ENCODE results near the gene IQSEC1.

Gene IQSEC1

DNA sequence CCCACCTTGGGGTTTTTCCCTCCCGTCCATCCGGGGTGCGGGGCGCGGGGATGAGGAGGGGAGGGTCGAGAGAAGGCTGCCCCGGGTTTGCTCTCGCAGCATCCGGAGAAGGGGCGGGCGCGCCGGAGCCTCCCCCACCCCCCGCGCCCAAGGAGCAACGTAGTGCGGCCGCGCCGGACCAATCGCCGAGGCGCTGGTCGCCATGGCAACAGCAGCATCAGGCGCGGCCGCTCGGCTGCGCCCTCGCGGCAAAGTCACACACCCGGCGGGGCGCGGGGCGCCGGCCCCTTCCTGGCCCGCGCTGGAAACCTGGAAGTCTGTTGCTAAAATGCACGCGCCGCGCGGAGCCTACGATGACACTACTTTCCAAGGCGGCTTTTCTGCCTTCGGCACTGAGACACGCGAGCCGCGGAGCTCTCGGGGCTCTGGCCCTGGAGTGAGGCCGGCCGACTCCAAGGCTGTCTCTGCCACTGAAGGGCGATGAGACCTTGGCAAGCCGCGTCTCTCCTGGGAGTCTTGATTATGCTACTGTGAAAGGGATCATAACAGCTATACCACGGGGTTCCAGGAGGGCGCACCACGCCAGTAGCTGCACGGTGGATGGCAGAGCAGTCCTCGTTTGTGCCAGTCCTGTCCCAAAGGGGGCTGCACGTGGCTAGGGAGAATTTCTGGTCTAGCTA lies at the start of gene IQSEC1:
Gene IQSEC1, minus strand, starts transcription at position 104 of the 680 bp plus-strand sequence. CDS start 415 bp downstream, outside the sequence.
- DNase-seq: peak; percentile 77

DNA sequence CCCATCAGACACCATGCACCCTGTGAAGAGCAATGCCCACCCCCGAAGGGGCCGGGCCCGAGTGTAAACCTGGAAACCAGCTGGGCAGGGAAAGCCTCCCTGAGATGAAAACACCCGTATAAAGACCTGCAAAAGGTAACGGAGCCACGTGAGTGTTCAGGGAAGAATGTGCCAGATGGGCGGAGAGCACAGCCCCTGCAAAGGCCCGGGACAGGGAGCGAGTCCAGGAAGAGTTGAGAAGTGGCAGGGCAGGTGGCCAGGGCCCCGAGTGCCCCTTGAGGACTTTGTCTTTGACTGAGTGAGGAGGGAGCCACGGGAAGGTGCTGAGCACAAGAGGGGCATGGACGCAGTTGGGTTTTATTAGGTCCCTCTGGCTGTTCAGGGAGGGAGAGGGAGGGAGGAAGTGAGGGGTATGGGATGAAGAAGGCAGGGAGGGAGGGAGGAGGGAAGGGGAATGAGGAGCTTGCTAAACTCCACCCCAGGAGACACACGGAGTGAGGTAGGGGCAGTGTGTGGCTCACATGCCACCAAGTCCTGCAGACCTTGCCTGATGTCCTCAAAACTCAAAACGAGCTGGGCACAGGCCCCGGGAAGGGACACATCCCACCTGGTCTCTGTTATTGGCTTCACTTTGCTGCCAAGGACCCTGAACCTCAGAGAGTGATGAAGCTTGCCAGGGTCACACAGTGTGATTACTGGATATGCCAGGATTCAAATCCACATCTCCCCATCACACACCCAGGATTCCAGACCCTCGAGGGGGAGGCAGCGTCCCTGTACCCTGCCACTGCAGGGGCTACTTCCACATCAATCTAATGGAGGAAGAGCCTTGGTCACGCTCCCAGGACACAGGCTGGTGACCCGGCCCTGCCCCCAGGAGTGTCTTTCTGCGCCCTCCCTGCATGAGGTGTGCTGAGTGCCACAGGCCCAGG lies 49.1 kb upstream of the IQSEC1 start:
- DNase-seq: no peak

DNA sequence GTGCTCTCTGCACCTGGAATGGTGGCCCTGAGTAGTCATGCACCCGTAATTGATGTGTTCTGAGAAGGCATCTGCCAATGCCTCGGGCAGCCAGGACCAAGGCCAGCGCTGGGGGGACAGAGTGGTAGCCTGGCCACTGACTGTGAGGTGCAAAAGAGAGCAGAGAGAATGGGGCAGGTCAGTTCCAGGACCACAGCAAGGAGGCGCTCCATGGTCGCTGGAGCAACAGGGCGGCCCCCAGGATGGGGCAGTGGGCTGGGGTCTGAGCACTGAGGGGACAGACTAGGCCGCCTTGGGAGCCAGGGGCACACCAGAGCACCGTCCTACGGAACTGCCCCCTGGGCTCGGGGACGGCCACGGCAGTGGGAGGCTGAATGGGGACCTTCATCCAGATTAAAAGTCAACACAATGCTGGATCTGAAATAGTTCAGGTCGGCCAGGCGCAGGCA lies 48.3 kb upstream of the IQSEC1 start:
- peak; percentile 19 for DNase-seq

DNA sequence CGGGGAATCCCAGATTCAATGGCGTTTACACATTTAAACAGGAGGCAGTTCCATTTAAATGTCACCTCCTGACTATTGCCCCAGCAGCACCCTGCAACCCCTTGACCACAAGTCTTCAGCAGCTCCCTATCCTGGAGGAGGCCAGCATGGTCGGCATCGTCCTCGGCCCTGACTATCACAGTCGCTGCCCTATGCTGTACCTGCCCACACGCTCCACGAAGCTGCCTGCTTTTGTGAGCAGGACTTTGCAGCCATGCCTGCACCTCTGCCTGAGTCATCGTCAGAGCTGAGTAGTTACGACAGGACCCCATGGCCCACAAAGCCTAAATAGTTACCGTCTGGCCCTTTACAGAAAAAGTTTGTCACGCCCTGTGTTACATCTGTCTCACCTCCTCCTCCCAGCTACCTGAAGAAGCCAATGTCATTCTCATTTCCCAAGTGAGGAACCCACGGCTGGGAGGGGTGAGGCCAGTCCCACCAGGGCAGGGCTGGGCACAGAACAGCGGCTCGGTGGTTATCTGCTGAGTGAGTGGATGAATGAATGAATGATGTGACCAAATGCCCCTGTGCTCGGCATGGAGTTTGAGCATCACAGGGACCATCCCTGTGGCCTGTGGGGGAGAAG lies 47.8 kb upstream of the IQSEC1 start:
- DNase-seq: no peak

DNA sequence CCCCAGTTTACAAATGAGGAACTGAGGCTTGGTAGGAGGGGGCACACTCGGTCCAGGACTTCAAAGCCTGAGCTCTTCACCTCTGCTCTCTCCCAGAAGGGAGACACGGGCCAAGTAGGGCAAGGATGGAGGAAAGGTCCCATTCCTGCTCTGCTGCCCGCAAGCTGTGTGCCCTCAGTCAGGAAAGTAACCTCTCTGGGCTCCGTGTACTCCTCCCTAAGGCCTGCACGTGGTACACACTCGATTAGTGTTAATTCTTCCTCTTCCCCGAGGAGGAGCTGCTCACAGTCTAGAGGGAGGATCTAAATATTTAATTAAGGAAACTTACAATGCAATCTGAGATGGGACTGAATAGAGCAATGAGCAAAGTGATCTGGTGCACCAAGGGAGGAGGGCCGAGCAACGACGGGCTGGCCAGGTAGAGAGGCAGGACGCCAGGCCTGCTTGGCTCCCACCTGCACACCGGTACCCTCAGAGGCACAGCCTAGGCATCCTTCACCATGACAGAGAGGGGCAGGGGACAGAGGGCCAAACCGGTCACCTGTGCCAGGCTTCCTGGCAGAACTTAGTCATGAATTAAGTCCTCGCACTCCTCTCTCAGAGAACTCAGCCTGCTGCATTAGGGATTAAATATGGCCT lies 47.2 kb upstream of the IQSEC1 start:
- peak; percentile 28 for DNase-seq

DNA sequence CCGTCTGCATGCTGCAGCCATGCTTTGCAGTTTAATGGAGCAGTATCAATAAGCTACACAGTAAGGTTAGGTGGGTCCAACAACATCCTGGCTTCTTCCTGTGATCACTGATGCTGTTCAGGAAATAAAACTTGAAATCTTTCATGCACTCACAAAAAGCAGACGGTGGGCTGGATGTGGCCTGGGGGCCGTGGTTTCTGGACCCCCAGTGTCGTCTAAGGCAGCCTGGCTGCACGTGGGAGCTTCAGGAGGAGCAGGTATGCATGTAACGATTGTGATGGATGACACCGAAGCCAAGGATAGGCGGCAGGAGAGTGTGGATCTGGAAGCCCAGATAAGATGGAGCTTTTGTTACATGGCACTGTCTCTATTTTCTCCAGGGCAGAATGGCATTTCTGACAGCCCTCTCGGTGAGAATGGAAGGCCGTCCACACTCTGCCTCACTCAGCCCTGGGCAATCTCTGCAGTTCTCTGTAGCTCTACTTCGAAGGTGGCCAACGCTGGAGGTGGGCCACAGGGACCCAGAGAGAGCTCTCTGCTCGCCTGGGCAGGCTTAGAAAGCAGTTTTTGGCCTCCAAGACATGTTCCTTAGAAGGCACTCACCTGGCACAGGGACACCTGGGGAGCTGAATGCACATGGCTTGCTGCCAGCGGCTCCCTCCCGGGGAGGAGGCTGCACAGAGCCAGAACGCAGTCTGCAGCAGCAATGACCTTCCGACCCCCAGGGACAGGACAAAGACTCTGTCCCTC lies 46.4 kb upstream of the IQSEC1 start:
- peak; percentile 30 for DNase-seq

DNA sequence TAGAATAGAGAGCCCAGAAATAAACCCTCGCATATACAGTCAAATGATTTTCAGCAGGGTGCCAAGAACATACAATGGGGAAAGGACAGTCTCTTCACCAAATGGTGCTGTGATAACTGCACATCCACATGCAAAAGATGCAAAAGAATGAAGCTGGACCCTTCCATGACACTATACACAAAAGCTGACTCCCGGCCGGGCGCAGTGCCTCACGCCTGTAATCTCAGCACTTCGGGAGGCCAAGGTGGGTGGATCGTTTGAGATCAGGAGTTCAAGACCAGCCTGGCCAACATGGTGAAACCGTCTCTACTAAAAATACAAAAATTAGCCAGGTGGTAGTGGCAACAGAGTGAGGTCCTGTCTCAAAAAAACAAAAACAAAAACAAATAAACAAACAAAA lies 43.2 kb upstream of the IQSEC1 start:
- peak; percentile 6 for DNase-seq

DNA sequence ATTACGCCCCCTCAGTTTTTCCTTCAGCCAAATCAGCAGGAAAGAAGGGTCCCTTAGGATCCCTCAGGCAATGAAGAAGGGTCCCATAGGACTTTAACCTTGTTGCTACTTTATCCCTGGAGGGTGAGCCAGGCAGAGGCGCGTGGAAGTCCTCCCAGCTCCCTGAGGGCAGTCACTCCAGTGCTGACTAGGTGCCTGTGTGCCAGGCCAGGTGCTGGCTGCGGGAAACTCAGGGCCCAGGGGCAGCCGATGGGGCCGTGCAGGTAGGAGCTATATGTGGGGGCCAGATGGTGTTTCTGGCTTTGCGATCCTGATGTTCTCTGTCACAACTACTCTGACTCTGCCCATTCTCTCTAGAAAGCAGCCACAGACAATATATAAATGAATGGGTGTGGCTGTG lies 42.8 kb upstream of the IQSEC1 start:
- DNase-seq: peak; percentile 30

DNA sequence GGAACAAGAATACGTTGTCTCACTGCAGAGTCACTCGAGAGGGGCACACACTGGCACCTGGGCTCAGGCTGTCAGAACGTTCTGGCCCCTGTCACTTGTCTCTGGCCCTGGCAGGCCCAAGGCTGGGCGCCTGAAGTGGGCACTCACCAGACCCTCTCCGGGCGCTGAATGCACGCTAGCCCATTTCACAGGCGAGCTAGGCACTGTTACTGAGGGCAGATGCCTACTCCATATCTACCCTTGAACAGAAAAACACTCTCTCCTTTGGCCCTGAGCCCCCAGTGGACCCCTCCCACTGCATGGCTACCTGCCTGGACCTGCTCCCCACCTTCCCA lies 42.3 kb upstream of the IQSEC1 start:
- DNase-seq: peak; percentile 23

DNA sequence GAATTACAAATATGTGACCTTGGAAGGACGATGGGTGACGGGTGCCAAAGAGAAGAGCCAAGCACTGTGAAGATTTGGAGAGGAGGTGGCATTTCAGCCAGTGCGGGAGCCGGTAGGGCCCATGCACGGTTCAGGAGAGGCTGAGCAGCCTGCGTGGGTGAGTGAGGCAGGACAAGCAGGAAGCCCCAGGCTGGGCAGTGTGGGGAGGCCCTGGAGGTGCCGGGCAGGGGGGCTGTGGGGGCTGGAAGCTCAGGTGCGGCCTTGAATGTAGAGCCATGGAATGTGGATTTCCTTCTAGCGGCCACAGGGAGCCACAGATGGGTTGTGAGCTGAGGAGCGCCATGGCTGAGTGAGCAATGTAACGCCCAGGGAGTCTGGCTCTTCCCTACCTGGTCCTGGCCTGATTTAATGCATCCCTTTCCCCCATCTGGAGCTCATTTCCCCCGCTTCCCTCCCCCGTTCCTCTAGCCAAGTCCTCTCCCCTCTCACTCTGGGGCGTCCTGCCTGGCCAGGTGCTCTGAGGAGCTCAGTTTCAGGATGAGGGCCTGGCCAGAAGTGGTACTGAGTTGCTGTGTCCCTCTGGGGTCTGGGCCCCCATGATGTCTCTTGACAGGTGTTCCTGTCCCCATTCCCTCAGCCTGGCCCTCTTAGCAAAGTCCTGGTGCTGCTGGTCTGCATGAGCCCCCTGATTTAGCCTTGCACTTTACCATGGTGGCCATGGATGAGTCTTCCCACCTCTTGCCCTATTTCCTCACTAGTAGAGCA lies 41.8 kb upstream of the IQSEC1 start:
- peak; percentile 35 for DNase-seq

DNA sequence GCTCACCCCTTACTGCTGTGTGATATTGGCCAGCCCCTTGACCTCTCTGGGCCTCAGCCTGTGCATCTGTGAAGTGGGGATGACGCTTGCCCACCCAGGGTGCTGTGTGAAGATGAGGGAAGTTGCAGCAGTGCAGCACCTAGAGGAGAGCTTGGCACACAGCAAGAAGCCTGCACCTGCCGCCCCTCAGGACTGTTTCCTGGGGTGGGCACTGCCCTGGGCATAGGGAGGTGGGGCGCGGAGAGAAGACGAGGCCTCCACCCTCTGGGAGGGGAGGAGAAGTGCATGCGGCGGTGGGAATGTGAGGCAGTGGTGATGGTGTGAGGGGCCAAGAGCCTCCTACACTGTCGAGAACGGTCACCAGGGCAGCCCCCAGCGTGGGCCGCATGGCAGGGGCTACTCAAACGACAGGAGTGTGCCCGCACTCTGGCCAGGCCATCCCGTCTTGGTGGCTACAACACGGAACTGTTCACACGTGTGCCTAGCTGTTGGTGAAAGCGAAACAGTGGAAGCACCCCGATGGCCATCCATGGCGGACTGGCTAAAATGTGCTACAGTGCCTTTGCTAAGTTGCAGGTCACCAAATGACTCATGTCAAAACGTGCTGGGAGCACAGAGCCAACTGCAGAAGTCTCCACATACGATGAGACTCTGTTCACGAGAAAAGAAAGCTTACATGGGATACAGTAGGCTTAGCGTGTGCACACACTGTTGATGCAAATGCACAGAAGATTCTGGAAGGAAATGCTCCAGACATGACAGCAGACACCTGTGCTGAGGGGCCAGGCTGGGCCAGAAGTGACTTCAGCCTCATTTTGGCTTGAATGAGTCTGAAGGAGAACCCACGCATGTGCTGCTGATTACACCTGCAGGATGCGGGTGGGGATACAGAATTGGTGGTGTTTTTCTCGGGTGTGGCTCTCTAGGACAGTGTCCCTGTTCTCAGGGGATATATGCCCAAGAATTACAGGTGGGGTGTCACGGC lies 40.4 kb upstream of the IQSEC1 start:
- DNase-seq: peak; percentile 36

DNA sequence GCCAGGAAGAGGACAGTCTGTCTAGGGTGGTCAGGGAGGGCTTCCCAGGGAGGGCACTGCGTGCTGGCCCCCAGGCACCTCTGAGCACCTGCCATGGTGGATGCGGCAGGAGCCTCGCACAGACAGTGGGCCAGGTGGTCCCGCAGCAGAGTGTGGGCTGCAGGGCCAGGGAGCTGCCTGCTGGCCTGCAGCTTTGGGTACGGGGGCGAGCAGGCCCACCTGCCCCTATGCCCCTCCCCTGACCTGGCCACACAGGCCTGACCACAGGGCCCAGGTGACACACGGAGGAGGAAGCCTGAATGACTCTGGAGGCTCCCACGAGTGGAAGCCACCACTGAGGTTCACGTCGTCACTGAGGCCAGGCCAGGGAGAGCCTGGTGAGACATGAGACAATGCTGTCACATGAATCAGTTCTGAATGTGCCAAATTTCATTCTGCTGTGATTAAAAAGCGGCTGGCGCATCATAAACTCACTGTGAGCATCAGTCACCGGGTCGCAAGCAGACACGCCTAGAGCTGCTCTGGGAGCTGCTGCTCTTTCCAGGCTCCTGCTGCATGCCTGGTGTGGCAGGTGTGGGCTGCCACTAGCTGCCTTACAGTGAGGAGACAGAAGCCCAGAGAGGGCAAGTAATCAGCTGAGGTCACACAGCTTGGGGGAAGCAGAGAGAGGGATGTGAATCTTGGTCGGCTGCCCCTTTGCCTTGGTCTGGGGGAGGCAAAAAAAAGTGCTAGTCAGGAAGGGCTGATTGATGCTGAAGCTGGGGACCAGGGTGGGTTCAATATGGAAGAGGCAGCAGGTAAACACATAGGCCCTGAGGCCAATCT lies 39.5 kb upstream of the IQSEC1 start:
- DNase-seq: peak; percentile 2

DNA sequence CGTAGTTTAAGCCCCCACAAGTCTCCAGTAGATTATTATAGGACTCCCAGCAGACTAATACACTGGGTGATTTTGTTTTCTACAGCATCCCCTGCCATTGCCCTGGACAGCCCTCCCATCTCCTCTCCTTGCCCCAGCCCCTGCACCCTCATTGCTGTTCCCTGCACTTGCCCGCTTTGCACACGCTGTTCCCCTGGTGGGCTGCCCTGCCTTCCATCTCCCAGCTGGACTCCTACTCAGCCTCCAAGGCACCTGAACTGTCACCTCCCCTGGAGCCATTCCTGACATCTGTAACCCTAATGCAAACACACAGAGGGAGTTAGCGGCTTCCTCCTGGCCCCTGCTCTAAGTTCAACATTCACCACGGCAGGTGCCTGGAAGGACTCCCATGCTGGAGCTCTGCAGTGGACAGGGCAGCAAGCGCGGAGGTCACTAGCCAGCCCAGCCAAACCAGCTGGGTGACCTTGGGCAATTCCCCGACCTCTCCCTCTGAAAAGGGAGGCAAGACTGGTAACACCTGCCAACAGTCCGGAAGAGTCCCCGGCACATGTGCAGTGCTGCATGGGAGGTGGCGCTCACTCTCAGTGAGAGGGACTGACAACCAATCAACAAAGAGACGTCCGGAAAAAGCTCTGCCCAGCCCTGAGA lies 38.8 kb upstream of the IQSEC1 start:
- DNase-seq: peak; percentile 20

DNA sequence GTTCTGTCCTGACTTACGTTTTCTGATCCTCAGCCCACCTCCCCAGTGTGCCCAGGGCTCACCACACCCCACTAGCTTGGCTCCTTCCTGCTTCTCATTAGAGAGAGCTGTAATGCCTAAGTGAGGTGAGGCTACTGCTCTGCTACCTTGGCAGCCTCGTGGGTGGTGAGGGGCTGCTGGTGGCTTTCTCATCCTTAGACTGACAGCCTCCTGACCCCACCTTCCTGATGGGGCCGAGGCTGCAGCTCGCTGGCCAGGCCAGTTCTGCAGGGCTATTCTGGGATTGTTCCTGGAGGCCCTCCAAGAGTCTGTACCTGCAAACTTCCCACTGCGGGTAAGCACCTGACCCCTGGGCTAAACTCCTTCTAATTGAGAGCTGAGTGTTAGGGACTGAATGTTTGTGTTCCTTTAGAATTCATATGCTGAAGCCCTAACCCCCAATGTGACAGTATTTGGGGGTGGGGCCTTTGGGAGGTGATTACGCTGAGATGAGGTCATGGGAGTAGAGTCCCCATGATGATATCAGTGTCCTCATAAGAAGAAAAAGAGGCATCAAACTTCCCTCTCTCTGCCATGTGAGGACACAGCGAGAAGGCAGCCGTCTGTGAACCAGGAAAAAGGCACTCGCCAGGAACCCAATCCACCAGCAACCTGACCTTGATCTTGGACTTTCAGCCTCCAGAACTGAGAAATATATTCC lies 38.1 kb upstream of the IQSEC1 start:
- peak; percentile 28 for DNase-seq

DNA sequence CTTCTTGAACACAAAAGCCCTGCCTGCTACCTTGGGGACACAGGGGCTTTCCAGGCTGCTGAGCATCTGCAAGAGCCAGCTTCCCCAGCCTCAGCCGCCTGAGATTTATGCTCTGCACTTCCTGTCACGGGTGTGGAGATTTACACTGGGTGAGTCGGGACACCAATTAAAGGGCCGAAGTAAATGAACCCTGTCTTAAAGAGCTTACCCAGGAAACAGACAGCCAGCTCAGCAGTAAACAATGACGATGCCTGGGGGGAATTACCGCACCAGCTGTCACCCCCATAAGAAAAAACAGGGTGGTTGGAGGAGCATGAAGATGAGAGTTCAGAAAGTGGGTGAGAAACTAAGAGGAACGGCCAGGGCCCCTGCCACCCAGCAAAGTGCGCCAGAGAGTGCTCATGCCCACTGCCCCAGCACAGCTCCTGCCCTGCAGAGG lies 37.5 kb upstream of the IQSEC1 start:
- peak; percentile 19 for DNase-seq

DNA sequence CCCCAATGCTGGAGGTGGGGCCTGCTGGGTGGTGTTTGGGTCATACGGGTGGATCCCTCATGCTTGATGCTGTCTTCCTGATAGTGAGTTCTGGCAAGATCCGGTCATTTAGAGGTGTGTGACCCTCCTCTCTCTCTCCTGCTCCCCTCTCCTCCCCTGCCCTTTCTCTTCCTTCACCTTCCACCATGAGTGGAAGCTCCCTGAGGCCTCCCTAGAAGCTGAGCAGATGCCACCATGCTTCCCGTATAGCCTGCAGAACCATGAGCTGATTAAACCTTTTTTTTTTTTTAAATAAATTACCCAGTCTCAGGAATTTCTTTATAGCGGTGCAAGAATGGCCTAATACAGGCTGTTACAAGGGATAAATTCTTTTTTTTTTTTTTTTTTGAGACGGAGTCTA lies 36.3 kb upstream of the IQSEC1 start:
- DNase-seq: no peak

DNA sequence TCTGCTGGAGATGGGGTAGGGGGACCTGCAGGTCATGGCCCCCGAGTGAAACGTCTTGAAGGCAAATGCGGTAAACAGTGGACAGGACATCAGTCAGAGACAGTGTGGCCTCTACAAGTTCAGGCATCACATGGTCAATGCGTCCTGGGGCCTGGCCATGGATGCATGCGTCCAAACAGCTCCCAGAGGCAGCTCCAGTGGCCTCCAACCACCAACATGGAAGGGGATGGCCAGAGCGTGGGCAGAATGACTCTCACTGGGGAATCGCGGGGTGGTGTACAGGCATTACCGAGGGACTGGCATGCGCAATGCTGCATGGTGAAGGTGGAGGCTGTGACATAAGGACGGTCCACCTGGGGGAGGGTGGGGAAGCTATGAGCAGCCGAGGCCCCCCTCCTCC lies 35.6 kb upstream of the IQSEC1 start:
- peak; percentile 3 for DNase-seq

DNA sequence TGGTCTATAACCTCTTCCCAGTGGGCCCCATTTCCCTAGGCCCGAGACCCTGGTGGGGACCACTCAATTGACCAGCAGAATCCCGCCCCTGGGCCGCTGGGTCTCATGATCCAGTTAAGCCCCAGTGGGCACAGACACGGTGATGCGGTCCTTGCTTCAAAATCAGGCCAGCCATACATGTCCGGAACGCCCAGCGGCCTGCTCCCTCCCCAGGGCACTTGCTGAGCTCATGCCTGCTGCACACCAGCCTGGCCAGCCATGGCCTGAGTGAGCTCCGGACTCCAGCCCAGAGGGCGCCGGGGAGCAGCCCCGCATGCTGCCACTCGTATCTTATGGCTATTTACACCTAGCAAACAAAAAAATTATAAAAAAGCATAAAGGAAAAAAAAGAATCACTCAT lies 34.4 kb upstream of the IQSEC1 start:
- peak; percentile 3 for DNase-seq

Data from right forelimb (tissue), 1 donor.